IMR-90 (cell line): ENCODE measurements around the gene AS3MT. TPM values are rescaled to one million over a fixed set of nuclear protein-coding genes. Genes with fewer than 3 reads are reported as not detected.

Experiments used
- microRNA-seq, 2 experiments: library from miRNA; stranded (forward) in 1 of 2; unstranded in 1 of 2; fragments of 10-50 nt in 1 of 2; fragments of <30 nt in 1 of 2; gene quantifications in 1 of 2; microRNA quantifications in 1 of 2; one replicate each; pipeline versions ENCODE3 to v1.1.0; 2013 to 2020; ENCODE audit not compliant: insufficient read depth in 1 of 2, insufficient read length in 1 of 2, unreplicated experiment in 1 of 2
- polyA plus RNA-seq, 3 experiments: library from polyadenylated mRNA; depleted of rRNA; stranded (reverse); fragments of >200 nt; gene quantifications; 2 replicates each; pipeline ENCODE4 v1.2.3, GENCODE V29; 2012; ENCODE audit warnings: low replicate concordance in 1 of 3
- small RNA-seq, 5 experiments: library from RNA; depleted of rRNA; stranded (forward); fragments of <200 nt; gene quantifications; one replicate each; pipeline ENCODE3, GENCODE V24; 2012
- total RNA-seq: library from RNA; depleted of rRNA; stranded (reverse); fragments of >200 nt; gene quantifications from 2 replicates; pipeline ENCODE4 v1.2.3, GENCODE V29; 2012; rRNA removed

Gene AS3MT
- total and polyA plus RNA-seq, 2 of the 4 experiments (the other 2 are of a cell fraction), result 2.7 to 3.6 TPM

Small RNAs within 50 kb of the gene (microRNA-seq; reads per million reads assigned to microRNA genes)
- gene AS3MT (ENCODE audit: insufficient read depth, insufficient read length), result not detected
- not detected for gene RF00026 (ENCODE audit: insufficient read depth, insufficient read length)

Small RNAs within 50 kb of the gene (small RNA-seq; reads per million reads assigned to genes)
- gene AS3MT, result 0 reads per million in 5 experiments
- 0 reads per million in 5 experiments for gene RF00026

Other genes starting within 250 kb of the AS3MT start
- gene TRIM8, start 225.0 kb upstream of the AS3MT start, total RNA-seq, result 25.5 and 30.0 TPM in 2 replicates
- gene TRIM8, start 225.0 kb upstream of the AS3MT start, polyA plus RNA-seq (2012; rRNA removed), result 124 and 126 TPM in 2 replicates
- 5.0 and 11.7 TPM in 2 replicates for gene ARL3, start 155.1 kb upstream of the AS3MT start, total RNA-seq
- 12.9 and 14.3 TPM in 2 replicates for gene ARL3, start 155.1 kb upstream of the AS3MT start, polyA plus RNA-seq (2012; rRNA removed)
- gene SFXN2, start 154.8 kb upstream of the AS3MT start, total RNA-seq, result 4.2 and 11.7 TPM in 2 replicates
- 6.9 TPM in 2 replicates for gene SFXN2, start 154.8 kb upstream of the AS3MT start, polyA plus RNA-seq (2012; rRNA removed)
- gene WBP1L, start 125.5 kb upstream of the AS3MT start, total RNA-seq, result 29.2 and 31.0 TPM in 2 replicates
- gene WBP1L, start 125.5 kb upstream of the AS3MT start, polyA plus RNA-seq (2012; rRNA removed), result 20.7 and 22.2 TPM in 2 replicates
- gene CYP17A1, start 32.1 kb upstream of the AS3MT start, total RNA-seq, result not detected in 2 replicates
- not detected in 2 replicates for gene CYP17A1, start 32.1 kb upstream of the AS3MT start, polyA plus RNA-seq (2012; rRNA removed)
- 8.8 and 20.3 TPM in 2 replicates for gene BORCS7, start 15.2 kb upstream of the AS3MT start, total RNA-seq
- gene BORCS7, start 15.2 kb upstream of the AS3MT start, polyA plus RNA-seq (2012; rRNA removed), result 17.4 and 19.4 TPM in 2 replicates
- gene CNNM2, start 48.8 kb downstream of the AS3MT start, total RNA-seq, result 5.6 and 6.4 TPM in 2 replicates
- 4.7 and 5.6 TPM in 2 replicates for gene CNNM2, start 48.8 kb downstream of the AS3MT start, polyA plus RNA-seq (2012; rRNA removed)